A549 (cell line): ENCODE measurements around the gene IL17D. TPM values are rescaled to one million over a fixed set of nuclear protein-coding genes. Genes with fewer than 3 reads are reported as not detected.

ENCODE experiments used
- ATAC-seq, 2 experiments: fragments of 200-7000 bp in 1 of 2; fragments of >200 bp in 1 of 2; cut with Nextera tagmentation in 1 of 2; cut with Tn5 transposase in 1 of 2; 3 replicates each; pipeline versions ENCODE4 v1.8.0 to v1.9.1; 2018 to 2020; ENCODE audit warnings: mild to moderate bottlenecking in 1 of 2, moderate library complexity in 1 of 2
- CTCF ChIA-PET: fragments of 300-600 bp; sonication (Branson Sonifier 250); formaldehyde crosslinking; extraction: SDS; loops from one replicate; lab custom pipeline; 2021; ENCODE audit warnings: antibody characterized with exemption, inconsistent platforms; lab: Yijun Ruan, JAX
- POLR2A ChIA-PET: fragments of 350-600 bp; formaldehyde crosslinking; extraction: SDS; loops from one replicate; lab custom pipeline; 2021; ENCODE audit warnings: antibody characterized with exemption, inconsistent platforms; lab: Yijun Ruan, JAX
- DNase-seq, 2 experiments: peaks; one replicate each; pipeline versions ENCODE4 v3.0.0 to v3.0.0-alpha.2; 2011 to 2016; ENCODE audit warnings: low read depth in 1 of 2, low spot score in 1 of 2
- FAIRE-seq: peaks from 2 replicates; lab custom pipeline; 2011; peaks lifted over from hg19 to GRCh38; lab: Jason Lieb, UNC
- H3K27ac ChIP-seq, 2 experiments: fragments of >200 bp; sonication (Bioruptor Twin); formaldehyde crosslinking; 3 replicates each; pipeline ENCODE4 v1.5.1; 2016 to 2017
- H3K4me1 ChIP-seq: fragments of >200 bp; sonication (Bioruptor Twin); formaldehyde crosslinking; 3 replicates; pipeline ENCODE4 v1.6.1; 2016
- H3K4me2 ChIP-seq: fragments of >200 bp; sonication (Bioruptor Twin); formaldehyde crosslinking; 3 replicates; pipeline ENCODE4 v1.6.1; 2016
- H3K4me3 ChIP-seq: fragments of >200 bp; sonication (Bioruptor Twin); formaldehyde crosslinking; 3 replicates; pipeline ENCODE4 v1.5.1; 2016
- H3K9me3 ChIP-seq: fragments of >200 bp; sonication (Bioruptor Twin); formaldehyde crosslinking; 3 replicates; pipeline ENCODE4 v1.6.1; 2016
- BCL3 ChIP-seq: fragments of >200 bp; sonication (Bioruptor Twin); formaldehyde crosslinking; IDR thresholded peaks from 3 replicates; pipeline ENCODE4 v1.6.1; 2016
- CBX2 ChIP-seq: fragments of 200-600 bp; sonication (generic); IDR thresholded peaks from 2 replicates; pipeline ENCODE4 v1.6.1; 2016; ENCODE audit warnings: low read depth, mild to moderate bottlenecking, borderline replicate concordance
- CBX8 ChIP-seq: fragments of 200-600 bp; sonication (generic); IDR thresholded peaks from 2 replicates; pipeline ENCODE4 v1.6.1; 2016
- CHD2 ChIP-seq: fragments of 150-350 bp; IDR thresholded peaks from 2 replicates; pipeline ENCODE4 v1.6.1; 2014; ENCODE audit warnings: low read length; ENCODE audit not compliant: partially characterized antibody
- CHD4 ChIP-seq: fragments of 200-600 bp; sonication (generic); IDR thresholded peaks from 2 replicates; pipeline ENCODE4 v1.6.1; 2016; ENCODE audit warnings: antibody characterized with exemption, mild to moderate bottlenecking, borderline replicate concordance
- E2F6 ChIP-seq: IDR thresholded peaks from 2 replicates; pipeline ENCODE4 v1.6.1; 2012; ENCODE audit warnings: low read depth, borderline replicate concordance
- EHF ChIP-seq: fragments of 250-450 bp; sonication (Bioruptor Pico); IDR thresholded peaks from 2 replicates; pipeline ENCODE4 v1.5.0; 2020; ENCODE audit warnings: mild to moderate bottlenecking
- FOSB ChIP-seq: fragments of 250-450 bp; sonication (Bioruptor Pico); IDR thresholded peaks from 2 replicates; pipeline ENCODE4 v1.5.0; 2020; ENCODE audit warnings: mild to moderate bottlenecking, moderate library complexity
- FOSL2 ChIP-seq, 2 experiments: fragments of 450-650 bp in 1 of 2; fragments of >200 bp in 1 of 2; sonication (Bioruptor Twin) in 1 of 2; formaldehyde crosslinking; IDR thresholded peaks; 2 replicates each; pipeline versions ENCODE4 v1.5.0 to v1.6.1; 2016 to 2020; ENCODE audit warnings: mild to moderate bottlenecking in 1 of 2, moderate library complexity in 1 of 2
- HDAC2 ChIP-seq: fragments of 200-600 bp; sonication (generic); IDR thresholded peaks from 2 replicates; pipeline ENCODE4 v1.6.1; 2016
- HES2 ChIP-seq: fragments of >200 bp; sonication (Bioruptor Twin); formaldehyde crosslinking; IDR thresholded peaks from 2 replicates; pipeline ENCODE4 v1.6.1; 2016
- HOXB13 ChIP-seq: fragments of 250-450 bp; sonication (Bioruptor Pico); IDR thresholded peaks from 2 replicates; pipeline ENCODE4 v1.5.0; 2020; ENCODE audit warnings: low read depth, mild to moderate bottlenecking, moderate library complexity
- KDM5A ChIP-seq: fragments of 200-600 bp; sonication (generic); IDR thresholded peaks from 2 replicates; pipeline ENCODE4 v1.6.1; 2016; ENCODE audit warnings: antibody characterized with exemption, mild to moderate bottlenecking
- MAX ChIP-seq: IDR thresholded peaks from 2 replicates; pipeline ENCODE4 v1.6.1; 2012
- MYC ChIP-seq: IDR thresholded peaks from 2 replicates; pipeline ENCODE4 v1.6.1; 2012; ENCODE audit warnings: mild to moderate bottlenecking, inconsistent platforms, low read length, improper control_type of control experiment, borderline replicate concordance
- NFE2L2 ChIP-seq: fragments of 150-350 bp; conservative IDR thresholded peaks from 2 replicates; pipeline ENCODE4 v1.6.1; 2014; ENCODE audit warnings: low read length
- POLR2A ChIP-seq: IDR thresholded peaks from 2 replicates; pipeline ENCODE4 v1.6.1; 2012; ENCODE audit warnings: mild to moderate bottlenecking, low read length
- RAD21 ChIP-seq, 2 experiments: fragments of >200 bp in 1 of 2; sonication (Bioruptor Twin) in 1 of 2; formaldehyde crosslinking in 1 of 2; IDR thresholded peaks in 1 of 2; conservative IDR thresholded peaks in 1 of 2; 2 replicates in 1 of 2; 3 replicates in 1 of 2; pipeline ENCODE4 v1.6.1; 2012 to 2018; ENCODE audit warnings: inconsistent platforms in 1 of 2
- RARB ChIP-seq: fragments of 250-450 bp; sonication (Bioruptor Pico); IDR thresholded peaks from 2 replicates; pipeline ENCODE4 v1.8.0; 2021; ENCODE audit warnings: mild to moderate bottlenecking, moderate library complexity
- RCOR1 ChIP-seq: fragments of 150-350 bp; IDR thresholded peaks from 2 replicates; pipeline ENCODE4 v1.6.1; 2014; ENCODE audit warnings: antibody characterized with exemption, low read length, low read depth
- REST ChIP-seq: fragments of 200-600 bp; sonication (generic); IDR thresholded peaks from 2 replicates; pipeline ENCODE4 v1.6.1; 2016; ENCODE audit warnings: antibody characterized with exemption, mild to moderate bottlenecking, moderate library complexity
- RFX5 ChIP-seq: fragments of 450-650 bp; IDR thresholded peaks from 2 replicates; pipeline ENCODE4 v1.7.1; 2014; ENCODE audit warnings: antibody characterized with exemption, mild to moderate bottlenecking, moderate library complexity
- RNF2 ChIP-seq: fragments of 200-600 bp; sonication (generic); IDR thresholded peaks from 2 replicates; pipeline ENCODE4 v1.6.1; 2016; ENCODE audit warnings: low read depth, mild to moderate bottlenecking, antibody characterized with exemption, moderate library complexity, borderline replicate concordance
- SMC3 ChIP-seq: fragments of >200 bp; sonication (Bioruptor Twin); formaldehyde crosslinking; IDR thresholded peaks from 3 replicates; pipeline ENCODE4 v1.6.1; 2018; ENCODE audit warnings: inconsistent platforms
- TFCP2L1 ChIP-seq: fragments of 250-450 bp; sonication (Bioruptor Pico); IDR thresholded peaks from 2 replicates; pipeline ENCODE4 v1.5.0; 2021; ENCODE audit warnings: mild to moderate bottlenecking
- ZSCAN20 ChIP-seq: fragments of 250-450 bp; sonication (Bioruptor Pico); IDR thresholded peaks from 2 replicates; pipeline ENCODE4 v1.8.0; 2022; ENCODE audit warnings: mild to moderate bottlenecking, moderate library complexity
- WGBS: methylation state at CpG from one replicate; pipeline ENCODE4 v1.1.6; 2017; ENCODE audit errors: missing lambda C conversion rate; 5-methylcytosine and 5-hydroxymethylcytosine counted together
- polyA plus RNA-seq, 4 experiments: library from polyadenylated mRNA; depleted of rRNA in 3 of 4; stranded (reverse); fragments of >200 nt; fragmentation: RNase III in 1 of 4; extraction: RNeasy Plus Mini Kit Qiagen cat#74134 plus additional on column Dnase treatment in 1 of 4; gene quantifications; 2 replicates in 3 of 4; 3 replicates in 1 of 4; pipeline ENCODE4 v1.2.3, GENCODE V29; 2011 to 2017
- TF ChIP-seq, protein P1 (sequence below): fragments of 250-450 bp; sonication (Bioruptor Pico); IDR thresholded peaks from 2 replicates; pipeline ENCODE4 v1.5.0; 2020; ENCODE audit warnings: low read depth, mild to moderate bottlenecking, moderate library complexity

The IL17D gene
- polyA plus RNA-seq, 2 of the 4 experiments (the other 2 are of a cell fraction), result 0.30 to 0.44 TPM

- ATAC-seq, result no peak
- Histone ChIP-seq H3K4me3 (no peak overlapping the region), H3K9me3 (no peaks in the 10 kb centered on the region), H3K4me1 (no peaks in the 10 kb centered on the region), H3K4me2 (no peak overlapping the region), H3K27ac (no peak overlapping the region)
- ChIA-PET CTCF (no interaction called here), POLR2A (no interaction called here)
- no peak for FAIRE-seq
- TF ChIP-seq CHD2 (no peak), RCOR1 (no peak), NFE2L2 (no peak), TFCP2L1 (no peak), RNF2 (no peak), FOSL2 (IDR thresholded peaks at IDR 0.05) (no peak), FOSL2 (CRISPR knock-in tag; IDR thresholded peaks at IDR 0.05) (no peak)
- DNase-seq, result no peak
These were observed 39.1 kb upstream of the IL17D start for GRCh38 chr13:20664351-20664750.

DNA sequence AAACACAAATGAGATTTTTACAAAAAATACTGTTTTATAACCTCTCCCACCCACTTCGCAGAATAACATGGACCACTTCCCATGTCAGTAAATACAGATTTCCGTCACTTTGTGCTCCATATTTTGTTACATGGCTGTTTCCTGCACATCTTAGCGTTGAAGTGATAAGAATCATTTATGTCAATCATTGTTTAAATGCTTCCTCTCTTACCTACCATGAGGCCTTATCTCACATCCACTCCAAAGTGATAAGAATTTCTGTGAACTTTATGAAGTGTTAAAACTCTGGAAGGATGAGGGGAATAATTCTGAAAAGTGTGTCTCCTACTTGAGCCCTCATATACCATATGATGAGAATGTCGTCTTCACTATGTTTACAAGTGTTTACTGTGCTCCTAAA lies 36.6 kb upstream of the IL17D start:
- Histone ChIP-seq H3K9me3 (no peaks in the 10 kb centered on the region), H3K4me1 (no peaks in the 10 kb centered on the region), H3K4me3 (no peak overlapping the region), H3K27ac (no peak overlapping the region), H3K4me2 (no peak overlapping the region)
- 93% methylated on average over 4 of the region's 4 CpGs for WGBS
- no peak for DNase-seq
- no peak for ATAC-seq
- TF ChIP-seq EHF (CRISPR knock-in tag) (no peak), SMC3 (no peak), HOXB13 (CRISPR knock-in tag) (no peak), CBX8 (no peak), HDAC2 (no peak)
- TF ChIP-seq, protein P1, sequence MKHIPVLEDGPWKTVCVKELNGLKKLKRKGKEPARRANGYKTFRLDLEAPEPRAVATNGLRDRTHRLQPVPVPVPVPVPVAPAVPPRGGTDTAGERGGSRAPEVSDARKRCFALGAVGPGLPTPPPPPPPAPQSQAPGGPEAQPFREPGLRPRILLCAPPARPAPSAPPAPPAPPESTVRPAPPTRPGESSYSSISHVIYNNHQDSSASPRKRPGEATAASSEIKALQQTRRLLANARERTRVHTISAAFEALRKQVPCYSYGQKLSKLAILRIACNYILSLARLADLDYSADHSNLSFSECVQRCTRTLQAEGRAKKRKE (CRISPR knock-in tag), result no peak
- POLR2A ChIA-PET, result no interaction called here
- CTCF ChIA-PET, result no interaction called here
- no peak for FAIRE-seq

DNA sequence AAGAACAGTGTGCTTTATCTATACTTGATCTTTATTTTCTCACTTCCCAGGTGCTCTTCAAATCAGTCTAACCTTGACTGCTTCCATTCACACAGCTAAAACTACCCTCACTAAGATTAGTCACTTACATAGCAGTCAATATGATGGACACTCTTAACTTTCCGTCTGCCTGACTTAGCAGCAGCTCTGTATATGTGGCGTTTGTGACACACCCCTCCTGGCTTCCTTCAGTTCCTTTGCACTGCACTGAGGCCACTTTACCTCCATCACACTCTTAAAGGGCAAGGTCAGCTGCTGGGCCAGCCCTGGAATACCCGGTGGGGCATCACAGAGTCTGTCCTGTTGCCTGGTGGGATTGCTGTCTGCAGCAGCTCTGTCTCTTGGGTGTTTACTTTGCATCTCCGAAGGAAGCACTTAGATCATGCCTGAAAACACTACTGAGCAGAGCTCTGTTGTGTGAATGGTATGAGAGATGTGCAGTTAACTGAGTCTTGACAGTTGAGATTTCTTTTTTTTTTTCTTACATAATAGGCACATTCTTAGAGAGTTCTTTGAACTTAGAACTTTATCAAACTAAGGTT lies 35.6 kb upstream of the IL17D start:
- Histone ChIP-seq H3K4me1 (no peaks in the 10 kb centered on the region), H3K27ac (no peak overlapping the region), H3K4me3 (no peak overlapping the region), H3K4me2 (no peak overlapping the region), H3K9me3 (no peaks in the 10 kb centered on the region)
- ChIA-PET CTCF (no interaction called here), POLR2A (no interaction called here)
- FAIRE-seq (no peak), ATAC-seq (no peak), DNase-seq (no peak)
- WGBS, result 66% methylated on average over 3 of the region's 4 CpGs
- TF ChIP-seq E2F6 (no peak), RAD21 (conservative IDR thresholded peaks at IDR 0.05 in 1 of 2, IDR thresholded peaks at IDR 0.05 in 1 of 2) (no peak), POLR2A (no peak), MYC (no peak), RARB (no peak), HES2 (no peak), KDM5A (no peak), TFCP2L1 (no peak), SMC3 (no peak), HOXB13 (CRISPR knock-in tag) (no peak)

DNA sequence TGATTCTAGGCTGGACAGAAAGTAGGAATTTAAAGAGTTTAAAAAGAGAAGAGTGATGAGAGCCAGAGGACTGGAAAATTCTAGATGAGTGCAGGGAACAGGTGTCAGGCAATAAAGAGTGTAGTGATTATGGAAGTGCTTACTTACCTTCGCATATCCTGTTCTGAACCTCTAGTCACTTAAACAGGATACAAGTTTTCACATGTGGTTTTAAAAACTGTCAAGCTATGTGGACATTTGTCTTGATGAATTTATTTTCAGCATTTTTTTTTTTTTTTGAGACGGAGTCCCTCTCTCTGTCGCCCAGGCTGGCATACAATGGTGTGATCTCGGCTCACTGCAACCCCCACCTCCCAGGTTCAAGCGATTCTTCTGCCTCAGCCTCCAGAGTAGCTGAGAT lies 34.3 kb upstream of the IL17D start:
- ATAC-seq (no peak), FAIRE-seq (no peak)
- WGBS, result 90% methylated on average over 5 of the region's 5 CpGs
- TF ChIP-seq BCL3 (no peak), MAX (no peak), RFX5 (no peak), CBX2 (no peak), ZSCAN20 (no peak), CHD4 (no peak), REST (no peak), FOSB (CRISPR knock-in tag) (no peak)

More for the DNA sequence above, 34.3 kb upstream of the IL17D start:
- CTCF ChIA-PET, result no interaction called here
- Histone ChIP-seq H3K27ac (no peak overlapping the region), H3K4me1 (no peaks in the 10 kb centered on the region), H3K4me2 (no peak overlapping the region), H3K4me3 (no peak overlapping the region), H3K9me3 (no peaks in the 10 kb centered on the region)
- no peak for DNase-seq
- POLR2A ChIA-PET, result no interaction called here
